ENCODE data around the gene AJM1. TPM values are rescaled to one million over a fixed set of nuclear protein-coding genes. Genes with fewer than 3 reads are reported as not detected.
A peak's percentile ranks its signal among the peaks of the same experiment; 100 is the strongest.
"Not testable (repeated sequence)": the region's sequence is repeated elsewhere in the genome, so short reads cannot be mapped to it uniquely, and the experiment has no call there.

The AJM1 gene
- polyA plus RNA-seq, 1 donor from 2014 or later, result 0.10 TPM

- Mint-ChIP-seq H3K4me1 (peaks cover 0 to 9% (median 7%) of the 10 kb centered on the region in 3 donors), H3K27me3 (no peaks in the 10 kb centered on the region), H3K27ac (peak overlapping the region in 2 of 3 donors; percentile 35 to 53), H3K36me3 (no peaks in the 10 kb centered on the region), H3K4me3 (peak overlapping the region in 1 of 4 donors; percentile 75), H3K9me3 (no peaks in the 10 kb centered on the region)
These were observed 18.3 kb downstream of the AJM1 start for GRCh38 chr9:136860529-136860928.

- no peaks in the 10 kb centered on the region for H3K27me3 Mint-ChIP-seq
- no peaks in the 10 kb centered on the region for H3K9me3 Mint-ChIP-seq
- H3K27ac Mint-ChIP-seq, result peak overlapping the region in 1 of 3 donors; percentile 25
- H3K4me3 Mint-ChIP-seq, result peak overlapping the region in 1 of 4 donors; percentile 75
- peaks cover 0 to 9% (median 9%) of the 10 kb centered on the region in 3 donors for H3K4me1 Mint-ChIP-seq
- H3K36me3 Mint-ChIP-seq, result no peaks in the 10 kb centered on the region
These were observed 18.9 kb downstream of the AJM1 start for GRCh38 chr9:136860933-136861873.

GRCh38 chr9:136861874-136862457 lies 19.7 kb downstream of the AJM1 start:
- H3K4me3 Mint-ChIP-seq, result peak overlapping the region in 1 of 4 donors; percentile 68
- H3K4me1 Mint-ChIP-seq, result peaks cover 0 to 9% (median 9%) of the 10 kb centered on the region in 3 donors
- no peaks in the 10 kb centered on the region for H3K36me3 Mint-ChIP-seq
- H3K27ac Mint-ChIP-seq, result peak overlapping the region in 2 of 3 donors; percentile 25 to 40
- no peaks in the 10 kb centered on the region for H3K9me3 Mint-ChIP-seq
- H3K27me3 Mint-ChIP-seq, result no peaks in the 10 kb centered on the region

- Mint-ChIP-seq H3K36me3 (no peaks in the 10 kb centered on the region), H3K27ac (peak overlapping the region in 1 of 3 donors; percentile 85), H3K9me3 (no peaks in the 10 kb centered on the region), H3K4me1 (peaks cover 0 to 11% (median 9%) of the 10 kb centered on the region in 3 donors), H3K4me3 (peak overlapping the region in 1 of 4 donors; percentile 68), H3K27me3 (no peaks in the 10 kb centered on the region)
These were observed 20.8 kb downstream of the AJM1 start for GRCh38 chr9:136862849-136863622.

GRCh38 chr9:136863623-136864273 lies 21.5 kb downstream of the AJM1 start:
- Mint-ChIP-seq H3K4me1 (peaks cover 0 to 11% (median 9%) of the 10 kb centered on the region in 3 donors), H3K36me3 (no peaks in the 10 kb centered on the region), H3K9me3 (no peaks in the 10 kb centered on the region), H3K4me3 (peak overlapping the region in 2 of 4 donors; percentile 12 to 68), H3K27me3 (no peaks in the 10 kb centered on the region), H3K27ac (peak overlapping the region; percentile 39 to 85 (median 50))

GRCh38 chr9:136865041-136865767 lies 22.9 kb downstream of the AJM1 start:
- Mint-ChIP-seq H3K27me3 (no peaks in the 10 kb centered on the region), H3K9me3 (no peaks in the 10 kb centered on the region), H3K4me3 (peak overlapping the region; percentile 65 to 95 (median 83)), H3K4me1 (peaks cover 0 to 11% (median 9%) of the 10 kb centered on the region in 3 donors), H3K36me3 (no peaks in the 10 kb centered on the region), H3K27ac (peak overlapping the region in 1 of 3 donors; percentile 95)

- H3K36me3 Mint-ChIP-seq, result no peaks in the 10 kb centered on the region
These were observed 23.5 kb downstream of the AJM1 start for GRCh38 chr9:136865768-136866103.

GRCh38 chr9:136866898-136867421 lies 24.7 kb downstream of the AJM1 start:
- H3K9me3 Mint-ChIP-seq, H3K4me1 Mint-ChIP-seq, H3K27ac Mint-ChIP-seq, H3K27me3 Mint-ChIP-seq, H3K36me3 Mint-ChIP-seq: not testable (repeated sequence)
- H3K4me3 Mint-ChIP-seq, result peak overlapping the region; percentile 73 to 88 (median 80)

More at GRCh38 chr9:136865768-136866103, 23.5 kb downstream of the AJM1 start:
- peak overlapping the region in 1 of 3 donors; percentile 12 for H3K27ac Mint-ChIP-seq
- H3K4me1 Mint-ChIP-seq, result peaks cover 0 to 9% (median 8%) of the 10 kb centered on the region in 3 donors
- no peaks in the 10 kb centered on the region for H3K9me3 Mint-ChIP-seq
- H3K4me3 Mint-ChIP-seq, result peak overlapping the region; percentile 43 to 95 (median 90)
- no peaks in the 10 kb centered on the region for H3K27me3 Mint-ChIP-seq

- Mint-ChIP-seq H3K27me3 (no peaks in the 10 kb centered on the region), H3K4me1 (peaks cover 0 to 9% (median 8%) of the 10 kb centered on the region in 3 donors), H3K4me3 (peak overlapping the region; percentile 52 to 88 (median 74)), H3K9me3 (no peaks in the 10 kb centered on the region), H3K36me3 (no peaks in the 10 kb centered on the region), H3K27ac (peak overlapping the region in 2 of 3 donors; percentile 5 to 67)
These were observed 25.2 kb downstream of the AJM1 start for GRCh38 chr9:136867480-136867879.

- Mint-ChIP-seq H3K9me3 (no peaks in the 10 kb centered on the region), H3K4me3 (peak overlapping the region; percentile 41 to 88 (median 64)), H3K36me3 (no peaks in the 10 kb centered on the region), H3K4me1 (peaks cover 0 to 9% (median 8%) of the 10 kb centered on the region in 3 donors), H3K27me3 (no peaks in the 10 kb centered on the region), H3K27ac (peak overlapping the region in 2 of 3 donors; percentile 5 to 67)
These were observed 25.6 kb downstream of the AJM1 start for GRCh38 chr9:136867917-136868316.

GRCh38 chr9:136868644-136869043 lies 26.4 kb downstream of the AJM1 start:
- Mint-ChIP-seq H3K36me3 (no peaks in the 10 kb centered on the region), H3K27me3 (no peaks in the 10 kb centered on the region), H3K9me3 (no peaks in the 10 kb centered on the region), H3K4me3 (peak overlapping the region; percentile 12 to 88 (median 70)), H3K27ac (peak overlapping the region in 1 of 3 donors; percentile 39), H3K4me1 (peaks cover 0 to 8% (median 7%) of the 10 kb centered on the region in 3 donors)

GRCh38 chr9:136869611-136870010 lies 27.3 kb downstream of the AJM1 start:
- H3K9me3 Mint-ChIP-seq, H3K36me3 Mint-ChIP-seq, H3K4me3 Mint-ChIP-seq, H3K27me3 Mint-ChIP-seq, H3K4me1 Mint-ChIP-seq: not testable (repeated sequence)
- H3K27ac Mint-ChIP-seq, result peak overlapping the region in 1 of 3 donors; percentile 71

GRCh38 chr9:136875155-136875554 lies 32.9 kb downstream of the AJM1 start:
- Mint-ChIP-seq H3K36me3 (no peaks in the 10 kb centered on the region), H3K27ac (no peak overlapping the region), H3K4me3 (peak overlapping the region in 1 of 4 donors; percentile 43), H3K9me3 (no peaks in the 10 kb centered on the region), H3K4me1 (peaks cover 0 to 3% (median 0%) of the 10 kb centered on the region in 3 donors), H3K27me3 (no peaks in the 10 kb centered on the region)
